ENCODE results near the gene GABBR2.

GABBR2 gene

DNA sequence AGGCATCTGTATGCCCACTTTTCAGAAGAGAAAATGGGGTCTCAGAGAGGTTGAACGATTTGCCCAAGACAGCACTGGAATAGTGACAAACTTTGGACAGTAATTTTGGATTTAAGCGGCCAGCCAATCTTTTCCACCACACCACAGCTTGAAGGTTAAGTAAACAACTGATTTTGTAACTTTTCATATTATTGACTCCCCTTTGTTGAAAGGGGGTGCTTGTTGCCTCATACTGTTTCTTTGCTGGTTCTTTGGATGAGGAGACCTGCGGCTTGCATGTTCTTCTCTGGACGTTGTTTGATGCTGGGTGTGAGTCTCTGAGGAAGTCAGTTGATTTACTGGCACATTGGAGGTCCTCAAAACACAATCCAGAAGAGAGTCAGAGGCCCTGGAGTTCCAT is 11.7 kb upstream of the GABBR2 start:
- no peak for DNase-seq

DNA sequence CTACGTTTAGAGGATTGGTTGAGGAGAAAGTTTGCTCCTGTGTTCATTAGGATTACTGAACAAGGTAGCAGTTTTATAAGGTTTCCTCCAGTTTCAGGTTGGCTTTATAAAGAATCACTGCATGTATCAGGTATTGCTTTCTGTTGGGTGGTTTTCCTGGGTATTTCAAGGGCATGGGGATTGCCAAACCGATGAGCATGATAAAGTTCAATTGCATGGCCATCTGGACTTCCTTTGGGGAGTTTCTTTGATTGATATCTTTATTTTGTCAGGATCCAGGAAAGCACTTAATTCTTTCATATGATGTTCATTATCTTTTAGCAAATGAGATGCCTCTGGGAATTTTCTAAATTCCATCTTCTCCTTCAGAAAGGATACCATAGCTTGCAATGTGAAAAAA is 10.3 kb upstream of the GABBR2 start:
- DNase-seq = no peak

DNA sequence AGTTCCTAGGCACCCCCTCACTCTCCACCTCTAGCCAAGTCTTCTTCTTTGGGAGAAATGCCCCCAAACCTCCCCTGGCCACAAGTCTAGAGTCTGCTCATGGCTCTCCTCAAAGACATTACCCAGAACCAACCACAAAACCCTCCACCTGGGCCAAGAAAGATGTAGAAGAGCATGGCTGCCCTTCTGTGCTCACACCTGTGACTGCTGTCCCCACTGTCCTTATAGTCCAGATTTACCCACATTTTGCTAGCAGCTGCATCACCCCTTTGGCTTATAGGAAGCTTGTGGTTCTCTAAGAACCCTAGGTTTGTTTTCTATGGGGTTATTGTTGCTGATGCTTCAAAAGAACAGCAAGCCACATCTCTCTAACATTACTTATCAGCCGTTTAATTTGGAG is 6.1 kb upstream of the GABBR2 start:
- no peak for DNase-seq

DNA sequence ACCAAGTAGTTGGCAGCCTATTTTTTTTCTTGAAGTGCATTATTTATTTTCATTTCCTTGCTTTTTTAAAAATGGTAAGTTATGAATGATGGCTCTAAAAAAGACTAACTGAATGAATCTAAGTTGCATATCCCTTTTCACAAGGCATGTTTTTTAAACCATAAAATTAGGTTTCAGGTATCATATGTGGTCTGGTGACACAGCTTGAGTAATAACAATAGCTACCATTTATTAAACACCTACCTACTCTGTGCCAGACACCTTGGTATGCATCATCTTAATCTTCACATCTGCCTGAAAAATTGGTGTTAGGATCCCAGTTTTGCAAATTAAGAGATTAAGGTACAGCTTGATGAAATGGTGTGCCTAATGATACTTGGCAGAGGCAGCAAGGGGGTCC is 4.3 kb upstream of the GABBR2 start:
- no peak for DNase-seq

- DNase-seq = no peak
Measured at GRCh38 chr9:98709968-98710965, 1.5 kb upstream of the GABBR2 start.

DNA sequence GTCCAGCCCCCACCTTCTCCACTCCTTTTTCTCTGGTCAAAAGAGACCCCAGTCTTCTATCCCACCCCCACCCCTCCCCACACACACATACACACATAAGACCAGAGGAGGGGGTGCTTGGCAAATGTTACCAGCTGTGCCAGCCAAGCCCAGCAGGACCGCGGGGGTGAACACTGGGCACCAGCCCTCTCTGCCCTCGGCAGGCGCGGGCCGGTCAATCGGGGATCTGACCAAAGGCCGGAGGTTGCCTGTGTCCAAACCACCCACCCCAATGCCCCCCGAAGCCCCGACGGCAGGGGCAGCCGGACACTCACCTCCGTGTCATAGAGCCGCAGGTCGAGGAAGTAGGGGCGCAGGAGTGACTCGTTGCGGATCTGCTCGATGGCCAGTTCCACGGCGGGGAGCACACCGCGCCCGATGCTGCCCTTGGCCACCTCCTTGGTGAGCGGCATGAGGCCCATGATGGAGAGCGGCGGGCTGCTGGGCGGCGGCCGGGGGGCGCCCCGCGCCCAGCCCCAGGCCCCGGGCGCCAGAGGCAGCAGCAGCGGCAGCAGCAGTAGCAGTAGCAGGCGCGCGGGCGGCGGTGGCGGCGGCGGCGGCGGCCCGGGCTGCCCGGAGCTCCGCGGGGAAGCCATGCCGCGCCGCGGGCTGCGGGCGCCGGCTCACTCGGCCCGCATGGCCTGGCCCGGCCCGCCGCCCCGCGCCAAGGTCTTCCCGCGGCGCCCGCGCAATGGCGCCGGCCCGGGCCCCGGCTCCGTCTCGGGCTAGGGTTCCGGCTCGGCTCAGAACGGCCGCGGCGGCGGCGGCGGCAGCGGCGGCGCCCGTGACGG is 417 bp downstream of the GABBR2 start:
- DNase-seq = no peak

- no peak for DNase-seq
Measured at GRCh38 chr9:98707166-98708102, 1.3 kb downstream of the GABBR2 start.

DNA sequence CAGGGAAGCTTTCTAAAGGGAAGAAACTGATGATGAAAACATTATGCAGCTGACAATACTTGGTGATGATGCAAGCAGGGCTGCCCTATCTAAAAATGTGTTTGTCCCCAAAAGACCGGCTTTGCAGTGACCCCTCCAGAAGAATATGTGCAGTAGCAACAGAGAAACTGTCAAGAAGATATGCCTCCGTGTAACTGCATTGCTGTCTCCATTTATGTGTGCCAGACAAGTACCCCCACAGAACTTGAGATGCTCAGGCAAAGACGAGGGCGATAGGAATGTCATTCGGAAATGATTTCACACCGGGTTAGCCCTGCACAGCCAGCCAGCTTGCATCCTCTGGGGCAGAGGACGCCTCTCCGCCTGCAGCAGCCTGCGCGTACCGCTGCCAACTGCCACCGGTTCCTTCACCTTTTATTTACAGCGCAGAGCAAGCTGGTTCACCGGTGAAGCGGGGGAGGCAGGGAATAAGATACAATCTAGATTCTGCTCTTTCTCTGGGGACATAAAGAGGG is 2.0 kb downstream of the GABBR2 start:
- DNase-seq = no peak

DNA sequence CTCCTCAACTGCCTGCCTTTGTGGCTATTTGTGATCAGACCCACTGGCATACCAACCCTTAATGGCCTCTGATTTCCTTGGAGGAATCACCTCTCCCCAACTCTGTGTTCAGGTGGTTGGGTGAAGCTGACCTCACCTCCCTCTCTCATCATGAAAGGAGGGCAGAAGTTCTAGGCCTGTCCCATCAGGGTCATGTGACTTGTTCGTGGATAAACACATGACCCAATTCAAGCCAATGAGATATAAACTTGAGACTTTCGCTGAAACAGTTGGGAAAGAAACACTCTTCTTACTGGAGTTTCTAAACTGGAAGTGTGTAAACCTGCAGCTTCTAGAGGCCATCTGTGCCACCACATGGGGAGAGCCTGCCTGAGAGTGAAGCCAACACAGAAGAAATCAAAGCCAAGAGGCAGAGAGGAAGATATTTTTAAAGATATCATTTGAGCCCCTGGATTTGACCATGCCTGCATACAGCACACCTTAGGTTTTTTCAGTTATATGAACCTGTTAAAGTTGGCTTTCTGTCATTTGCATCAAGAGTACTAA is 5.8 kb downstream of the GABBR2 start:
- DNase-seq = no peak

GRCh38 chr9:98702340-98702739 is 6.4 kb downstream of the GABBR2 start:
- no peak for DNase-seq

DNA sequence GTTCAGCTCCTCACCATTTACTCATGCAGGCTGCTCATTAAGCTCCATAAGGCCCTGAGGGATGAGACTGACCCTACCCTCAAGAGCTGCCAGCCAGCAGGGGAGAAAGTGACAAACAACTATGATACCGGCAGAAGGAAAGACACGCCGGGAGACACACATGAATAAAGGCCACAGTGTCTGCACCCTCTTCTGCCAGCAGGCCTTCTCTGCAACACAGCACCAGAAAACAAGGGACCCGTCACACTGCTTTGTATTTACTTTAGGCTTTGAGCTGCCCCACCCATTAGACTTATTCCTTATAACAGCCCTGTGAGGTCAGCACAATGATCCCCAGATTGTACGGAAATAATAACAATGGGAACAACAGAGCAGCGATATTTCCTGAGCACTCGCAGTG is 7.2 kb downstream of the GABBR2 start:
- no peak for DNase-seq

DNA sequence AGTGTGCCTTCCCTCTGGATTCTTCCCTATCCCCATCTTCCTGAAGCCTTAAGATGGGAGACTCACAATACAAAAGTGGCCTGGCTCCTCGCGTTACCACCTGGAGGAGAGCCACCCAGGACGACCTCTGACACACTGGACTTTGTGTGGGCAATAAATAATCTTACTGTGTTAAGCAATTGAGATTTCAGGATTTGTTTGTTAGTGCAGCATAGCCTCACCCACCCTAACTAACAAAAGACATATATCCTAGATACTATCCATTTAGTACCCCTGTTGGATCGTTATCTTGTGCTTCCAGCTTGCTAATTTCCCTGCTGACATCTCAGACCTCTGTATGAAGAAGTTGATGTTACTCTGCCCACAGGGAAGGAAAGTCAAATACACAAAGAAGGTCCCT is 7.9 kb downstream of the GABBR2 start:
- DNase-seq = no peak

DNA sequence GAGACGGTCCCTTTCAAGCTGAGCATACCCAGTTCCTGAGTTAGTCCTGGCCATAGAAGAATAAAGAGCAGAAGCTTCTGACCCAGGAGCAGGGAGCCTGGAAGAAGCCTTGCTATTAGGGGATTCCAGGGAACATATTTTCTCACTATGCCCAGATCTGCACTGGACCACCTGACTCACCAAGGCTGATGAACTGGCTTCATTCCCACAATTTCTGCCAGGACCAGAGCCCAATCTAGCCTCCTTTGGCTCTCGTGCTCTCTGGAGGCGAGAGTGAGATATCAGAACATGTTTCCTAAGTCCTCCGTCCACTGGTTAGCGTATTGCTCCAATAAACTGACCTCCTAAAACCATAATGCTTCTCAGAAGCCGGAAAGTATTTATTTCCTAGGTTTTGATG is 9.9 kb downstream of the GABBR2 start:
- DNase-seq = no peak

- DNase-seq = no peak
Measured at GRCh38 chr9:98694943-98695342, 13.8 kb downstream of the GABBR2 start.

GRCh38 chr9:98692392-98692791 is 16.3 kb downstream of the GABBR2 start:
- DNase-seq = no peak

DNA sequence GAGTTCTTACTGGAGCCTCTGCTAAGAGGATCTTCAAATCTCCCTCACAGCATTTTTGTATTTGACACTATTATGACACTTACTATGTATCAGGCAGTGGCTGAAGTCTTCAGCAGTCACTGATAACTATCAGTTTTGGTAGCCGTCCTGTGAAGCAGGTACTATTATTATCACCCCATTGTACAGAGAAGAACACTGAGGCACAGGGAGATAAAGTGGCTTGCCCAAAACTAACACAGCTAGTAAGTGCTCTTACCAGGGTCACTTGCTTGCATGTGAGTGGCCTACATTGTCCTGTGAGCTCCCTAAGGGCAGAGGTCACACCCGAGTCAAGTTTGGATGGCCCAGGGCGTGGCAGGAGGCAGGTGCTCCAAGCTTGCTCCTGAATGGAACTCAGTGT is 16.8 kb downstream of the GABBR2 start:
- DNase-seq = no peak

DNA sequence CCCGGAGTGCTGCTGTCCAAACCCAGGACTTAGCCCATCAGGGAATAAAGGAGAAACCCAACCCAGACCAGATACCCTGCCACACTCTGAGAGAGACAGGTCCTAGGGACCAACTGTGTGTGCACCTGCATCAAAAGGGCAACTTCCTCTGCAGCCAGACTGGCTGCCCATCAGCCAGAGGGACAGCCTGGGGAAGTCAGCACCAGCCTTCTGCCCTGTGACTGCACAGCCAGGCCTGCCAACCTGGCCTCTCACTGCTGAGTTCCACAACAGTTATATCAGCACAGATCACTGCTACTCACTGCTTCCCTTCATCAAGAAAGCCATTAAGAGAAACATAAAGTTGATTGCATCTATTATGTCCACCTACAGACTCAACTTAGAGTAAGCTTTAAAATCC is 18.0 kb downstream of the GABBR2 start:
- no peak for DNase-seq

DNA sequence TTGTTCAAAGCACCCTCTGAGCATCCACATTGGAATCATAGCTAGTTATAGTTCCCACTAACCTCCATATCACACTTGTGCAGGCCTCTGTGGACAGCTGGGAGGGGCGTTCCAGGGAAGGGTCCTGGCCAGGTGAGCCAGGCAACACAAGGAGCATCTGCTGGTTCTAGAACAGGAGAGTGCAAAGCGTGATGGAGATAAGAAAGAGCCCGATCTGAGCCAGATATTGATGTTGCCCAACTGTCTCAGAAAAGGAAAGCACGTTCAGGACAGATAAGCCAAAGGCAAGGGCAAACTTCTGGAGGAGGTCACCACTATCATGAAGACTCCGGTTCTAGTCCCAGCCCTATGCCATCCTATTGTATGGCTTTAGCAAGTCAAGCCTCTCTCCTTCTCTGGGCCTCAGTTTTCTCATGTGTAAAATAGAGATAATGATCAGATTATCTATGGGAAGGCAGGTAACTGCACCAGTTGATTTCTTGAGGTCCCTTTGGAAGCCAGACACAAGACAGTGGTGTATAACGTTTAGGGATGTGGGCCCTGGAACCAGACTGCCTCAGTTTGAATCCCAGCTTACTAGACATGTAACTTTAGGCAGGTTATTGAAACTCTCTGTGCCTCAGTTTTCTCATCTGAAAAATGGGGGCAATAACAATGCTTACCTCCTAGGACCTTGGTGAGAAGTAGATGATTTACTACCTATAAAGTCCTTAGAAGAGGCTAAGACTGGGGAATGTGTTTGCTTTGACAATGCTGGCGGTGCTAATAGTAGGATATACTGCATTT is 19.8 kb downstream of the GABBR2 start:
- no peak for DNase-seq

DNA sequence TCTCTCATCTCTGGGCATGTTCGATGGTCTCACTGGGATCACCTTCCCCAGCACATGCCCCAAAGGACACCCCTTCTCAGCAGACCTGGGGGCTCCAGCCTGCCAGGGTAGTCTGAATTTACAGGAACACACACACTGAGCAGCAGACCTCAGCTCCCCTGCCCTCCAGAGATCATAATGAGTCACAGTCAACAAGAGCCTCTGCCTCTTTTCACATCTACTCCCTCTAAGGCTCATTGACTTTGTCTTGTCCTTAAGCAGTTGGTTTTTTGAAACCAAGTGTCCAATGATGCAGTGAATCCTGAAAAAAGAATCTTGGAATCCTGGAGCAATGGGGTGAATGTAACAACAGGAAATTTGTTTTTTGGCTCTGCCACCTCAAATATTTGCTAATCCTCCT is 20.8 kb downstream of the GABBR2 start:
- no peak for DNase-seq

DNA sequence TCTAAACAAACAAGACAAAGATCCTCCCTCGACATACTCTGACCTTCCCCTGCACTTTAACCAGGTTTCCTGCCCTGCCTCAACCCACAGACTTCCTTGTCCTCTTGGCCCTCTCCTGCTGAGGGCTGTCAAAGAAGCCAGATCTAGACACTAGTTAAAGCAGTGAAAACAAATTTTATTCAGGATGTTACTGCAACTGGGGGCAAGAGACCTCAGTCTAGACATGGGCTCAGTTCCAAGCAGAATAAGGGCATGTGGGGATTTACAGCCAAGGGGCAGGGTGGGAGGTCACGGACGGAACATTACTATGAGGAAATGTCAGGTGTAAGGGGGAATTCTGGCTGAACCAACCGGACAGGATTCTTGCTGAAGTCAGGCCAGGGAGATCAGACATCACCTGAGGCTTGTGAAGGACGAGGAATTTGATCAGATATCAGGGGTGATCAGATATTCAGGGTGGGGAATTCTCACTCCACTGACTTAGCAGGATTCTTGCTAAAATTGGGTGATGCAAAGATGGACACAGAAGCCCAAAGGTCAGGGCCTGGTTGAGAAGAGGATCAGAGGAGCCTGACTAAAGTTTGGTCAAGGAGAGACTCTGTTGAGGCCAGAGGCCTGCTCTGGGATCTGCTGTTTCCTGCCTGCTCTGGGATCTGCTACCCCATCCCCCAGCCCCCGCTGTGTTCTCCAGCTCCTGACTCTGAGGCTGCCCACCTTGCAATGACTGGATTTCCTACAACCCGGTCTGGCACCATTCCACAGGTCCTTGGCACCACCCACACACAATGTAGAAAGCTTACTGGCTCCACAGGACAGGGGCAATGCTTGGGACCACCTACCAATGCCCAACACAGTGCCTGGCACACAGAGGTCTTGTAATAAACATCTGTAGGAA is 21.5 kb downstream of the GABBR2 start:
- no peak for DNase-seq
